ENCODE data around the gene FOXN3.

DNA sequence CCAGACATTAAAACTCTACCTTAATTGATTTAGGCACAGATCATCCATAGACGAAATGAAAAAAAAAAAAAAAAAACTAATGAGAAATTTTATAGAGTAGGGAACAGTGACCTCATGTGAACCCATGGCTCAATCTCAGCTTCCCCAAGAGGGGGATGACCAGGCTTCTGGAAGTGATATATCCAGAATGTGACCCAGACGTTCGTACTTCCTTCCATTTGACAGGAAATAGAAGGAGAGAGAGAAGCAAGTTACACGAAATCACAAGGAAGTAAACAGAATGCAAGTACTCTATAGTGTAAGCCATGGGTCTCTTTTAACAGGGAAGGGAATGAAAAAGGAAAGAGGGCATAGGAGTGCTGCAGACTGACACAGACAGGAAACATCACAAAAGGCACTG is 10.1 kb downstream of the FOXN3 start:
- TF ChIP-seq NFRKB (IDR thresholded peaks at IDR 0.05) (no peak), ELF4 (IDR thresholded peaks at IDR 0.05) (no peak), FOXA1 (IDR thresholded peaks at IDR 0.05) (no peak), TARDBP (IDR thresholded peaks at IDR 0.05) (no peak), ARNT (IDR thresholded peaks at IDR 0.05) (no peak), CTBP1 (IDR thresholded peaks at IDR 0.05; ENCODE audit: borderline replicate concordance) (no peak), SP1 (IDR thresholded peaks at IDR 0.05) (no peak), HDGF (IDR thresholded peaks at IDR 0.05; ENCODE audit: borderline replicate concordance) (no peak), BHLHE40 (IDR thresholded peaks at IDR 0.05; ENCODE audit: borderline replicate concordance) (no peak), L3MBTL2 (conservative IDR thresholded peaks at IDR 0.05) (no peak), FOXM1 (IDR thresholded peaks at IDR 0.05; ENCODE audit: borderline replicate concordance) (no peak)
